HepG2 (cell line): ENCODE results near the gene FOLR3. TPM values are rescaled to one million over a fixed set of nuclear protein-coding genes. Genes with fewer than 3 reads are reported as not detected.
A peak's percentile ranks its signal among the peaks of the same experiment; 100 is the strongest.

Source experiments
- E2F5 ChIP-seq: sonication (generic); formaldehyde crosslinking; conservative IDR thresholded peaks from 2 replicates; pipeline ENCODE4 v1.4.0; 2020; ENCODE audit warnings: missing genetic modification reagents
- EP300 ChIP-seq, 3 experiments: sonication (generic) in 1 of 3; formaldehyde crosslinking in 1 of 3; IDR thresholded peaks; 2 replicates each; pipeline versions ENCODE4 v1.5.1 to v1.6.1; 2011 to 2020; ENCODE audit warnings: low read depth in 2 of 3, low read length in 2 of 3, borderline replicate concordance in 1 of 3, improper control_type of control experiment in 1 of 3, mild to moderate bottlenecking in 1 of 3, missing genetic modification reagents in 1 of 3, moderate library complexity in 1 of 3
- GATAD1 ChIP-seq: IDR thresholded peaks from 2 replicates; pipeline ENCODE4 v1.6.1; 2016; ENCODE audit warnings: missing genetic modification reagents, missing compliant biosample characterization
- GTF2F1 ChIP-seq: fragments of 150-350 bp; IDR thresholded peaks from 2 replicates; pipeline ENCODE4 v1.6.1; 2014; ENCODE audit warnings: low read length
- RFX5 ChIP-seq: IDR thresholded peaks from 2 replicates; pipeline ENCODE4 v1.6.1; 2011; ENCODE audit warnings: low read depth, low read length, improper control_type of control experiment
- RFXANK ChIP-seq: IDR thresholded peaks from 2 replicates; pipeline ENCODE4 v1.6.1; 2016
- SYNCRIP ChIP-seq: fragments of 200-400 bp; formaldehyde crosslinking; IDR thresholded peaks from 2 replicates; pipeline ENCODE4 v1.6.1; 2018; ENCODE audit warnings: mild to moderate bottlenecking, low read depth, low read length; ENCODE audit not compliant: insufficient read depth
- TRIM22 ChIP-seq: fragments of 450-650 bp; IDR thresholded peaks from 2 replicates; pipeline ENCODE4 v1.6.1; 2017
- ZNF34 ChIP-seq: sonication (generic); formaldehyde crosslinking; IDR thresholded peaks from 2 replicates; pipeline ENCODE4 v1.4.0; 2020; ENCODE audit warnings: mild to moderate bottlenecking, missing genetic modification reagents, borderline replicate concordance
- ZNF563 ChIP-seq: sonication (generic); formaldehyde crosslinking; IDR thresholded peaks from 2 replicates; pipeline ENCODE4 v1.8.0; 2022; ENCODE audit warnings: mild to moderate bottlenecking, moderate library complexity, missing genetic modification reagents
- ZNF639 ChIP-seq: conservative IDR thresholded peaks from 2 replicates; pipeline ENCODE4 v1.6.1; 2018; ENCODE audit warnings: missing genetic modification reagents
- polyA plus RNA-seq, 8 experiments: library from polyadenylated mRNA; depleted of rRNA in 3 of 8; stranded (reverse) in 7 of 8; unstranded in 1 of 8; fragments of >200 nt; fragmentation: Illumina TruSeq in 4 of 8; extraction: Trizol in 4 of 8; gene quantifications; 2 replicates each; pipeline versions ENCODE4 v1.2.1 to v1.2.3, GENCODE V29; 2011 to 2016; ENCODE audit warnings: low read depth in 4 of 8, missing spikeins in 1 of 8, mixed read lengths in 1 of 8; ENCODE audit not compliant: insufficient read depth in 1 of 8
- total RNA-seq, 5 experiments: library from RNA; depleted of rRNA; stranded (reverse); fragments of >200 nt; fragmentation: Illumina TruSeq; extraction: Trizol; gene quantifications; 2 replicates each; pipeline ENCODE4 v1.2.3, GENCODE V29; 2016; ENCODE audit warnings: low read depth in 1 of 5
- TF ChIP-seq, protein P1 (sequence below): sonication (generic); formaldehyde crosslinking; IDR thresholded peaks from 2 replicates; pipeline ENCODE4 v1.9.0; 2021; ENCODE audit warnings: mild to moderate bottlenecking, missing genetic modification reagents
- TF ChIP-seq, protein P2 (sequence below): sonication (generic); formaldehyde crosslinking; IDR thresholded peaks from 2 replicates; pipeline ENCODE4 v1.5.0; 2020; ENCODE audit warnings: missing genetic modification reagents, mild to moderate bottlenecking, borderline replicate concordance

FOLR3 gene
- total and polyA plus RNA-seq, 2 of the 13 experiments (the other 11 are each of a cell fraction or from before 2014, with no cell fraction given): not detected

DNA sequence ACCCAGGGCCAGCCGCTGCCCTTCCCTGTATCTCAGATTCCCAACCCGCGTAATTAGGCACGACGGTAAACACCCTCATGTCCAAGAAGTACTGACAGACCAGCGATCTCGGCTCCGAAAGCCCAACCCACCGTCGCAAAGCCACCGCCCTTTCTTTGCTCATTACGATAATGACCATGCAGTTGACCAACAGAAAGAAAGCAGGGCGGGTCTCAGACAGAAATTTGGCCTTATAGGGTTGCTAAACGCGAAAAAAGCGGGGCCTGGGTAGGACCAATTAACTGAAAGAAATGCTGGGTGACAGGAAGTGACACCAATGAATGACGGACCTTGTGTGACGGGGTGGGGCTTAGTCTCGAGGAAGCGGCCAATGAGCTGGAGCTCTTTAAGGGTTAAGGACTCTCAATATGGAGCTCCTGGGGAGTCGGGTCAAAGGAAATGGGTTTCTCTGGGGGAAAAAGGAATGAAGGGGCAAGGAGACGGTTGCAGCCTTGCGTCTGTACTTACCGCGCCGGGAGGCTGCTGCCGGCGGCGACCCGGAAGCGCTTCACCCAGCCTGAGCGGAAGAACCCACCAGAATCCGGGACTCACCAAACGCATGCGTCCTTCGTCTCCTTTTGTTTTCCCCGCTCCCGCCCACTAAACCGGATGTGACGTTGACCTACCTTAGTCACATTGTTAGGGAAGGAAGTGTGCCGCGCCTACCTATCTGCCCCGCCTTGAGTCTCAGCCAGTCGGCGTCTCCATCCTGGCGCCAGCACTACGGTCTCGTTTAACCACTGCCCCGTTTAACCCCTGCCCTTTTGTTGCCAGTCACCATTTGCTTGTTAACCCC is 23.2 kb upstream of the FOLR3 start, which contains the start of gene ANAPC15 (continued):
- TF ChIP-seq TRIM22 (no peak), ZNF639 (CRISPR knock-in tag) (no peak), RFXANK (CRISPR knock-in tag) (no peak), RFX5 (no peak; the same call in 1 of the 2 replicates), SYNCRIP (no peak), ZNF563 (CRISPR knock-in tag) (peak; percentile 51; the same call in 1 of the 2 replicates), ZNF34 (CRISPR knock-in tag) (no peak), EP300 (IDR thresholded peaks at IDR 0.05; ENCODE audit: low read depth in 2 of 2, low read length in 2 of 2) (0 out of 4 replicates have a peak, but pooled peaks of 1 of the 2 experiments have one; percentile 17), EP300 (CRISPR knock-in tag; IDR thresholded peaks at IDR 0.05; ENCODE audit: borderline replicate concordance) (peak; percentile 54; the same call in 1 of the 2 replicates), GTF2F1 (no peak), GATAD1 (CRISPR knock-in tag) (peak; percentile 82), E2F5 (CRISPR knock-in tag) (0 out of 2 replicates have a peak, but pooled peaks have one; percentile 53)
- TF ChIP-seq, protein P1, sequence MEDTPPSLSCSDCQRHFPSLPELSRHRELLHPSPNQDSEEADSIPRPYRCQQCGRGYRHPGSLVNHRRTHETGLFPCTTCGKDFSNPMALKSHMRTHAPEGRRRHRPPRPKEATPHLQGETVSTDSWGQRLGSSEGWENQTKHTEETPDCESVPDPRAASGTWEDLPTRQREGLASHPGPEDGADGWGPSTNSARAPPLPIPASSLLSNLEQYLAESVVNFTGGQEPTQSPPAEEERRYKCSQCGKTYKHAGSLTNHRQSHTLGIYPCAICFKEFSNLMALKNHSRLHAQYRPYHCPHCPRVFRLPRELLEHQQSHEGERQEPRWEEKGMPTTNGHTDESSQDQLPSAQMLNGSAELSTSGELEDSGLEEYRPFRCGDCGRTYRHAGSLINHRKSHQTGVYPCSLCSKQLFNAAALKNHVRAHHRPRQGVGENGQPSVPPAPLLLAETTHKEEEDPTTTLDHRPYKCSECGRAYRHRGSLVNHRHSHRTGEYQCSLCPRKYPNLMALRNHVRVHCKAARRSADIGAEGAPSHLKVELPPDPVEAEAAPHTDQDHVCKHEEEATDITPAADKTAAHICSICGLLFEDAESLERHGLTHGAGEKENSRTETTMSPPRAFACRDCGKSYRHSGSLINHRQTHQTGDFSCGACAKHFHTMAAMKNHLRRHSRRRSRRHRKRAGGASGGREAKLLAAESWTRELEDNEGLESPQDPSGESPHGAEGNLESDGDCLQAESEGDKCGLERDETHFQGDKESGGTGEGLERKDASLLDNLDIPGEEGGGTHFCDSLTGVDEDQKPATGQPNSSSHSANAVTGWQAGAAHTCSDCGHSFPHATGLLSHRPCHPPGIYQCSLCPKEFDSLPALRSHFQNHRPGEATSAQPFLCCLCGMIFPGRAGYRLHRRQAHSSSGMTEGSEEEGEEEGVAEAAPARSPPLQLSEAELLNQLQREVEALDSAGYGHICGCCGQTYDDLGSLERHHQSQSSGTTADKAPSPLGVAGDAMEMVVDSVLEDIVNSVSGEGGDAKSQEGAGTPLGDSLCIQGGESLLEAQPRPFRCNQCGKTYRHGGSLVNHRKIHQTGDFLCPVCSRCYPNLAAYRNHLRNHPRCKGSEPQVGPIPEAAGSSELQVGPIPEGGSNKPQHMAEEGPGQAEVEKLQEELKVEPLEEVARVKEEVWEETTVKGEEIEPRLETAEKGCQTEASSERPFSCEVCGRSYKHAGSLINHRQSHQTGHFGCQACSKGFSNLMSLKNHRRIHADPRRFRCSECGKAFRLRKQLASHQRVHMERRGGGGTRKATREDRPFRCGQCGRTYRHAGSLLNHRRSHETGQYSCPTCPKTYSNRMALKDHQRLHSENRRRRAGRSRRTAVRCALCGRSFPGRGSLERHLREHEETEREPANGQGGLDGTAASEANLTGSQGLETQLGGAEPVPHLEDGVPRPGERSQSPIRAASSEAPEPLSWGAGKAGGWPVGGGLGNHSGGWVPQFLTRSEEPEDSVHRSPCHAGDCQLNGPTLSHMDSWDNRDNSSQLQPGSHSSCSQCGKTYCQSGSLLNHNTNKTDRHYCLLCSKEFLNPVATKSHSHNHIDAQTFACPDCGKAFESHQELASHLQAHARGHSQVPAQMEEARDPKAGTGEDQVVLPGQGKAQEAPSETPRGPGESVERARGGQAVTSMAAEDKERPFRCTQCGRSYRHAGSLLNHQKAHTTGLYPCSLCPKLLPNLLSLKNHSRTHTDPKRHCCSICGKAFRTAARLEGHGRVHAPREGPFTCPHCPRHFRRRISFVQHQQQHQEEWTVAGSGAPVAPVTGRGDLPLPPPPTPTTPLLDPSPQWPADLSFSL: no peak
- TF ChIP-seq, protein P2, sequence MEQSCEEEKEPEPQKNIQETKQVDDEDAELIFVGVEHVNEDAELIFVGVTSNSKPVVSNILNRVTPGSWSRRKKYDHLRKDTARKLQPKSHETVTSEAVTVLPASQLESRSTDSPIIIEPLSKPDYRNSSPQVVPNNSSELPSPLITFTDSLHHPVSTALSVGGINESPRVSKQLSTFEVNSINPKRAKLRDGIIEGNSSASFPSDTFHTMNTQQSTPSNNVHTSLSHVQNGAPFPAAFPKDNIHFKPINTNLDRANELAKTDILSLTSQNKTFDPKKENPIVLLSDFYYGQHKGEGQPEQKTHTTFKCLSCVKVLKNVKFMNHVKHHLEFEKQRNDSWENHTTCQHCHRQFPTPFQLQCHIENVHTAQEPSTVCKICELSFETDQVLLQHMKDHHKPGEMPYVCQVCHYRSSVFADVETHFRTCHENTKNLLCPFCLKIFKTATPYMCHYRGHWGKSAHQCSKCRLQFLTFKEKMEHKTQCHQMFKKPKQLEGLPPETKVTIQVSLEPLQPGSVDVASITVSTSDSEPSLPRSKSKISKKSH: no peak
